Measurements from ENCODE around the gene GNAO1.

DNA sequence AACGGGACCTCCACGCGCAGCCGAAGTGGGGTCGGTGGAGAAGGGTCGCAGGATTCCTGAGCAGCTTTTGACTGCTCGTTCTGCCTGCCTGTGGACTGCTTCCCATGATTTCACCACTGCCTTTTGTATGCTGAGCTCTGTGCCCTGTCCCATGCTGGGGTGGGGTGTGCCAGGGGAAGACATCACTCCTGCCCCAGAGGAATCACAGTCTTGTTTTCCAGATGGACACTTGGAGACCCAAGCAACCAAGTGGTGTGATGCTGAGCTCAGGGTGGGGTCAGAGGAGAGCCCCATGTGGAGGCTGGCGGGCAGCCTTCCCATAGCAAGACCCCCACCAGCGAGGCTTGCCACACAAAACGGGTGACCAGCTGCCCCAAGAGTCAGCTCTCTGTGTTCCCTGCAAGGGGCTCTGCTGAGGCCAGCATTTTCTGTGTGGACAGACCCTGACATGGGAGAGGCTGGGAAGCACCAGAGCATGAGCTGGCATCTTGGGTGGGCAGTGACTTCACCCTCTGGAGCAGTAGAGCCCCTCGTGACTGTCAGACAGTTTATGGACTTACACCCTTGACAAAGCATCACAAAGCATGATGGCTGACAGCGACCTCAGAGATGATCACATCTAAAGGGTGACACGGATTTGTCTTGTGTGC, 111.9 kb downstream of the GNAO1 start:
- TF ChIP-seq, protein P1, sequence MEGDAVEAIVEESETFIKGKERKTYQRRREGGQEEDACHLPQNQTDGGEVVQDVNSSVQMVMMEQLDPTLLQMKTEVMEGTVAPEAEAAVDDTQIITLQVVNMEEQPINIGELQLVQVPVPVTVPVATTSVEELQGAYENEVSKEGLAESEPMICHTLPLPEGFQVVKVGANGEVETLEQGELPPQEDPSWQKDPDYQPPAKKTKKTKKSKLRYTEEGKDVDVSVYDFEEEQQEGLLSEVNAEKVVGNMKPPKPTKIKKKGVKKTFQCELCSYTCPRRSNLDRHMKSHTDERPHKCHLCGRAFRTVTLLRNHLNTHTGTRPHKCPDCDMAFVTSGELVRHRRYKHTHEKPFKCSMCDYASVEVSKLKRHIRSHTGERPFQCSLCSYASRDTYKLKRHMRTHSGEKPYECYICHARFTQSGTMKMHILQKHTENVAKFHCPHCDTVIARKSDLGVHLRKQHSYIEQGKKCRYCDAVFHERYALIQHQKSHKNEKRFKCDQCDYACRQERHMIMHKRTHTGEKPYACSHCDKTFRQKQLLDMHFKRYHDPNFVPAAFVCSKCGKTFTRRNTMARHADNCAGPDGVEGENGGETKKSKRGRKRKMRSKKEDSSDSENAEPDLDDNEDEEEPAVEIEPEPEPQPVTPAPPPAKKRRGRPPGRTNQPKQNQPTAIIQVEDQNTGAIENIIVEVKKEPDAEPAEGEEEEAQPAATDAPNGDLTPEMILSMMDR (IDR thresholded peaks at IDR 0.05) = no peak
- TF ChIP-seq ZFX (IDR thresholded peaks at IDR 0.05; ENCODE audit: borderline replicate concordance) = no peak
